Dermis blood vessel endothelial cell (primary cell): Measurements from ENCODE around the gene ERC1. TPM values are rescaled to one million over a fixed set of nuclear protein-coding genes. Genes with fewer than 3 reads are reported as not detected.

ENCODE experiments used
- total RNA-seq: library from RNA; depleted of rRNA; stranded (reverse); fragments of >200 nt; gene quantifications from 2 replicates; pipeline ENCODE4 v1.2.3, GENCODE V29; 2014

The ERC1 gene
- total RNA-seq, 1 donor from 2014 or later: 47.1 TPM

Other genes starting within 250 kb of the ERC1 start
- 74.4 and 190 TPM in 2 replicates for gene WNK1, start 238.6 kb upstream of the ERC1 start, total RNA-seq
- 14.6 and 18.0 TPM in 2 replicates for gene RAD52, start 41.5 kb upstream of the ERC1 start, total RNA-seq